Colonic mucosa (tissue), 4 donors: Measurements from ENCODE around the gene AEBP2. TPM values are rescaled to one million over a fixed set of nuclear protein-coding genes. Genes with fewer than 3 reads are reported as not detected.
"Not testable (repeated sequence)": the region's sequence is repeated elsewhere in the genome, so short reads cannot be mapped to it uniquely, and the experiment has no call there.

Experiments
- DNase-seq: peaks from one replicate; pipeline ENCODE4 v3.0.0-alpha.2; 2020
- H3K27ac ChIP-seq: fragments of 200-600 bp; one replicate; pipeline ENCODE4 v1.8.0; 2021
- H3K27me3 ChIP-seq: fragments of 200-600 bp; one replicate; pipeline ENCODE4 v1.8.0; 2021
- H3K36me3 ChIP-seq: fragments of 200-600 bp; one replicate; pipeline ENCODE4 v1.8.0; 2021
- H3K4me1 ChIP-seq: fragments of 200-600 bp; one replicate; pipeline ENCODE4 v1.8.0; 2021; ENCODE audit warnings: mild to moderate bottlenecking
- H3K4me3 ChIP-seq: fragments of 200-600 bp; one replicate; pipeline ENCODE4 v1.8.0; 2021
- H3K9ac ChIP-seq, 2 donors: one replicate each; pipeline ENCODE4 v1.7.0; 2013; ENCODE audit warnings: control low read depth in 2 of 2, low read depth in 2 of 2, low read length in 2 of 2
- H3K9me3 ChIP-seq: fragments of 200-600 bp; one replicate; pipeline ENCODE4 v1.8.0; 2021
- intact Hi-C: fragments of 100-400 bp; cut with DNase I; formaldehyde crosslinking; loops from one replicate; pipeline ENCODE4 v1.14.1; 2022
- total RNA-seq, 2 donors: library from RNA; stranded (reverse); fragmentation: NEBNext Ultra II Directional in 1 of 2; extraction: Animal tissue kit (Norgen Biotek cat#: 25700) in 1 of 2; gene quantifications; one replicate each; pipeline ENCODE4 v1.2.1, GENCODE V29; 2021
- TF ChIP-seq, protein P1 (sequence below): fragments of 200-600 bp; IDR thresholded peaks from one replicate; pipeline ENCODE4 v1.8.0; 2022; ENCODE audit warnings: antibody characterized with exemption, mild to moderate bottlenecking
- donor health status: healthy.
- donor health status: DM: no; HTN: no; CAD: no.
- donor health status: DM: no; HTN: no; CAD: no.

The AEBP2 gene
- total RNA-seq, 2 donors from 2014 or later, result 25.5 to 37.7 TPM

GRCh38 chr12:19547271-19547671 is 108.0 kb downstream of the AEBP2 start:
- H3K9ac ChIP-seq, result no peak overlapping the region
- H3K4me3 ChIP-seq, result no peak overlapping the region
- no peaks in the 10 kb centered on the region for H3K9me3 ChIP-seq
- no peaks in the 10 kb centered on the region for H3K27me3 ChIP-seq
- no peaks in the 10 kb centered on the region for H3K4me1 ChIP-seq
- no peak for DNase-seq
- intact Hi-C loops, result no loop called here
- H3K36me3 ChIP-seq, result no peaks in the 10 kb centered on the region
- no peak overlapping the region for H3K27ac ChIP-seq
- TF ChIP-seq, protein P1, sequence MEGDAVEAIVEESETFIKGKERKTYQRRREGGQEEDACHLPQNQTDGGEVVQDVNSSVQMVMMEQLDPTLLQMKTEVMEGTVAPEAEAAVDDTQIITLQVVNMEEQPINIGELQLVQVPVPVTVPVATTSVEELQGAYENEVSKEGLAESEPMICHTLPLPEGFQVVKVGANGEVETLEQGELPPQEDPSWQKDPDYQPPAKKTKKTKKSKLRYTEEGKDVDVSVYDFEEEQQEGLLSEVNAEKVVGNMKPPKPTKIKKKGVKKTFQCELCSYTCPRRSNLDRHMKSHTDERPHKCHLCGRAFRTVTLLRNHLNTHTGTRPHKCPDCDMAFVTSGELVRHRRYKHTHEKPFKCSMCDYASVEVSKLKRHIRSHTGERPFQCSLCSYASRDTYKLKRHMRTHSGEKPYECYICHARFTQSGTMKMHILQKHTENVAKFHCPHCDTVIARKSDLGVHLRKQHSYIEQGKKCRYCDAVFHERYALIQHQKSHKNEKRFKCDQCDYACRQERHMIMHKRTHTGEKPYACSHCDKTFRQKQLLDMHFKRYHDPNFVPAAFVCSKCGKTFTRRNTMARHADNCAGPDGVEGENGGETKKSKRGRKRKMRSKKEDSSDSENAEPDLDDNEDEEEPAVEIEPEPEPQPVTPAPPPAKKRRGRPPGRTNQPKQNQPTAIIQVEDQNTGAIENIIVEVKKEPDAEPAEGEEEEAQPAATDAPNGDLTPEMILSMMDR, result no peak

DNA sequence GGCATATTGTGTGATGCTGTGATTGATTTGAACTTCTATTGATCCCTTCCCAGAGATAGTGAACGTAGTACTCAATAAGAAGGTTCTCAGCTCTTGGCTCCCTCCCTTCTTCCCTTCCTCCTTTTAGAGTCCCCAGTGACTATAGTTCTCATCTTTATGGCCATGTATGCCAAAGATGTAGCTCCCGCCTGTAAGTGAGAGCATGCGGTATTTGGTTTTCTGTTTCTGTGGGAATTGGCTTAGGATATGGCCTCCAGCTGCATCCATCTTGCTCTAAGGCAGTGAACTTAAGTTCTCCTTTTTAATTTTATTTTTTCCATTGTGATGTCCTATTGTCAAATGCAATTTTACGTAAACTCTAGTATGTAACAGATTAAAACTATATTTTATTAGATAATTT is 109.5 kb downstream of the AEBP2 start:
- H3K27ac ChIP-seq, result no peak overlapping the region
- H3K36me3 ChIP-seq, result no peaks in the 10 kb centered on the region
- no peaks in the 10 kb centered on the region for H3K4me1 ChIP-seq
- no peaks in the 10 kb centered on the region for H3K27me3 ChIP-seq
- DNase-seq, result no peak
- H3K4me3 ChIP-seq, result no peak overlapping the region
- H3K9ac ChIP-seq, result no peak overlapping the region
- H3K9me3 ChIP-seq, result no peaks in the 10 kb centered on the region
- intact Hi-C loops, result no loop called here
- TF ChIP-seq, protein P1, result no peak

DNA sequence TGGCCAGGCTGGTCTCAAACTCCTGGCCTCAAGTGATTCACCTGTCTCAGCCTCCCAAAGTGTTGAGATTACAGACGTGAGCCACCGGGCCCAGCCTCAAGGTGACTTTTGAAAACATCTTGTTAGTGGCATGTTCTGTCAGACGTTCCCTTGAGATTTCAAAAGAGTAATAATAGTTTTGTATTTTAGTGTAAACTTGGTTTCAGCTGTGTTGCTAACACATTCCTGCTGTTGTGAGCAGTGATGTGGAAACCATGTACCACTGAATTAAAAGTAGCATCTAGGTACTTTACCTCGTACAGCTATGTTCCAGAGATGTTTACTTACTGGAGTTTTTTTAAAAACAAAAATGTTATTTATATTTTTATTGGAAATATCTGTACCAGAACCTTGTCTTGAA is 111.3 kb downstream of the AEBP2 start:
- no peak overlapping the region for H3K27ac ChIP-seq
- no peaks in the 10 kb centered on the region for H3K9me3 ChIP-seq
- no peaks in the 10 kb centered on the region for H3K4me1 ChIP-seq

DNA sequence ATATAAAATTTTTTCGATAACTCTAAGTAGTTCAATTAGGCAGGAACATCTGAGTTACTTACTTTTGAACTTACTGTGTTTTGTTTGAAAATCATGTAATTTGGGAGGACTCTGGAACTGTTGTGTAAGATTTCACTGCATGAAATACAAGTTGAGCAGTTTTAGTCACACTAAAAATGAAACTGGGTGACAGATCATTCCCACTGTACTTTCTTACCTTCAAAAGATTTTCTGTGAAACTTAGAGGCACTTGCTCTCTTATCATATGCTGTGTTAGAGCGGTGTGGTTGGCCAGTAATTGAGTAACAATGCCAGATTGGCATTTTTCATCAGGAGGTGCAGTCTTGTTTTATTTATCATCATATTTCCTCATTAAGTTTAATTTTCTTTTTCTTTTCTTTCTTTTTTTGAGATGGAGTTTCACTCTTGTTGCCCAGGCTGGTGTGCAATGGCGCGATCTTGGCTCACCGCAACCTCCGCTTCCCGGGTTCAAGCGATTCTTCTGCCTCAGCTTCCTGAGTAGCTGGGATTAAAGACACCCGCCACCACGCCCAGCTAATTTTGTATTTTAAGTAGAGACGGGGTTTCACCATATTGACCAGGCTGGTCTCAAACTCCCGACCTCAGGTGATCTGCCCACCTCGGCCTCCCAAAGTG is 113.3 kb downstream of the AEBP2 start:
- DNase-seq, H3K27me3 ChIP-seq, H3K36me3 ChIP-seq, H3K9ac ChIP-seq, intact Hi-C loops, H3K9me3 ChIP-seq, H3K27ac ChIP-seq, H3K4me3 ChIP-seq, H3K4me1 ChIP-seq: not testable (repeated sequence)

More for the DNA sequence above, 111.3 kb downstream of the AEBP2 start:
- Histone ChIP-seq H3K27me3 (no peaks in the 10 kb centered on the region), H3K36me3 (no peaks in the 10 kb centered on the region), H3K4me3 (no peak overlapping the region), H3K9ac (no peak overlapping the region)
- intact Hi-C loops, result no loop called here
- TF ChIP-seq, protein P1, result no peak
- no peak for DNase-seq

DNA sequence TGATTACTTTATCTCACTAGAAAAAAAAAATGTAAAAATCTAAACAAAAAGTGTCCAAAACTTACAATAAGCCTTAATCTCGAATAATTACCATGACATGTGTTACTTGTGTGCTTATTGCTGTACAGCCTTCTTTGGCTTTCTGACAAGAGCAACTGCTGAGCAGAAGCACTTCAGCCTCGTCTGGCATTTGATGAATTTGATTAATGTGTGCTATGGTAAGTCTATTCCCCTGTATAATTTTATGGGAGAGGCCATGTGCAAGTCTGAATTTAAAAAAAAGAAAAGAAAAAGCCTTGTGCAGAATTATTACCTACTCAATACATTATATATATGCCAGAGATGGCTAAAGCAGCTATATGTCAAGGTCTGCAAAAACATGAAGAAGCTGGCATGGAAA is 113.9 kb downstream of the AEBP2 start:
- H3K9ac ChIP-seq, result no peak overlapping the region

DNA sequence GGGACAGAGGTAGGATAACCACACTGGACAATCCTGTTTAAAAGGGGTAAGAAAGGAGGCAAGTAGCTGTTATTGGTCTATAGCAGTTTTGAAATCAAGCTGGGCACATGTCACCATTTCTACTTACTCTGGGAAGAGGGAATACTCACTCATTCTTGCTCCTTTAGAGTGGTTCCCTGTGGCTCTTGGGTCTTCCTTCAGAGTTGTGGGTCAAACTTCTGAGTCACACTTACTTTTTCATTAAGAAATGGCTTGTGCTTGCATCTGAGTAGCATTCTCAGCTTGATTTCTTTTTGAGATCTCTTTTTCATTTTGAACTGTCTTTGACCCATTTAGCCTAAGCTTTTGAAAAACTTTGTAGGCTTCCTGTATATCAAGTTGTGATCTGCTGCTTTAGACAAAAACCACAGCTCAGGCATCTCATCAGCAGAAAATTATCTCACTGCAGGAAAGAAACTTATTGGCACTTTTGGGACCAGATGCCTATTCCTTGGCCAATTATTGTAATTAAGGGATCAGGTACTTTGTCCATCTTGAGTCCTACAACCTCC is 122.2 kb downstream of the AEBP2 start:
- no peaks in the 10 kb centered on the region for H3K9me3 ChIP-seq
- H3K9ac ChIP-seq, result no peak overlapping the region
- DNase-seq, result no peak
- H3K27me3 ChIP-seq, result no peaks in the 10 kb centered on the region
- no peaks in the 10 kb centered on the region for H3K36me3 ChIP-seq
- intact Hi-C loops, result no loop called here
- H3K27ac ChIP-seq, result no peak overlapping the region
- TF ChIP-seq, protein P1, result no peak
- no peaks in the 10 kb centered on the region for H3K4me1 ChIP-seq
- no peak overlapping the region for H3K4me3 ChIP-seq

More for the DNA sequence above, 113.9 kb downstream of the AEBP2 start:
- intact Hi-C loops, result no loop called here
- Histone ChIP-seq H3K27ac (no peak overlapping the region), H3K4me1 (no peaks in the 10 kb centered on the region), H3K9me3 (no peaks in the 10 kb centered on the region), H3K36me3 (no peaks in the 10 kb centered on the region), H3K27me3 (no peaks in the 10 kb centered on the region), H3K4me3 (no peak overlapping the region)
- no peak for DNase-seq
- TF ChIP-seq, protein P1, result no peak
